ENCODE data around the gene RABGAP1. TPM values are rescaled to one million over a fixed set of nuclear protein-coding genes. Genes with fewer than 3 reads are reported as not detected.

The RABGAP1 gene
- total and polyA plus RNA-seq, 8 donors, result 52.6 to 85.9 (median 76.2) TPM

DNA sequence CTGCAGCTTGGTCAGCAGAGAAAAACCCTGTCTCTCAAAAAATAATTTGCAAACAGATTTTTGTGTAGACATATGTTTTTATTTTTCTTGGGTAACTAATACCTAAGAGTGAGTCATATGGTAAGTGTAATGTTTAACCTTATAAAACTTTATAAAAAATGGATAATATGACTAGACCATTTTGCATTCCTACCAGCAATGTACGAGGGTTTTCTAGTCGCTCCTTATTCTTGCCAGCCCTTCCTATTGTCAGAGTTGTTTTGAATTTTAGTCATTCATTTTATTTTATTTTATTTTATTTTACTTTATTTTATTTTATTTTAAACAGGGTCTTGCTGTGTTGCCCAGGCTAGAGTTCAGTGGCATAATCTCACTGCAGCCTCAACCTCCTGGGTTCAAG is 37.8 kb downstream of the RABGAP1 start:
- ATAC-seq, result no peak
- Histone ChIP-seq H3K36me3 (no peaks in the 10 kb centered on the region), H3K27ac (no peak overlapping the region), H3K9me3 (no peaks in the 10 kb centered on the region), H3K27me3 (no peaks in the 10 kb centered on the region), H3K4me3 (no peak overlapping the region), H3K4me1 (peaks cover 0 to 6% of the 10 kb centered on the region in 2 donors)
- no peak for TF ChIP-seq CTCF (IDR thresholded peaks at IDR 0.05)
- DNase-seq, result no peak
- intact Hi-C loops (cut with DNase I), result no loop called here

DNA sequence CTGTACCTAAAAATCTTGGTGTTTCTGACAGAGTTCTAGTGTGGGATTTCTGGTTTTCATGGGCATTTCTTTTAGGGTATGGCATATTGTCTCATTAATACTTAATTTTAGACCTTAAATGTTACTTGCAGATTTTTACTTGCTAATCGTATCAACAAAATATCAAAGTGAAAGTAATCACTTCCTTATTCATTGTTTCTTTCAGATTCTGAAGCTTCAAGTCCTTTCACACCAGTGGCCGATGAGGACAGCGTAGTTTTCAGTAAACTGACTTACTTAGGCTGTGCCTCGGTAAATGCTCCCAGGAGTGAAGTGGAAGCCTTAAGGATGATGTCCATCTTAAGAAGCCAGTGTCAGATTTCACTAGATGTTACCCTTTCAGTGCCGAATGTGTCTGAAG is 45.2 kb downstream of the RABGAP1 start:
- no peak for TF ChIP-seq CTCF (IDR thresholded peaks at IDR 0.05)
- H3K9me3 ChIP-seq, result no peaks in the 10 kb centered on the region
- peaks cover 0 to 51% of the 10 kb centered on the region in 2 donors for H3K36me3 ChIP-seq
- intact Hi-C loops (cut with DNase I), result no loop called here
- H3K4me3 ChIP-seq, result no peak overlapping the region
- ATAC-seq, result no peak
- H3K27me3 ChIP-seq, result no peaks in the 10 kb centered on the region
- no peak overlapping the region for H3K27ac ChIP-seq
- peaks cover 0 to 10% of the 10 kb centered on the region in 2 donors for H3K4me1 ChIP-seq
- DNase-seq, result no peak

DNA sequence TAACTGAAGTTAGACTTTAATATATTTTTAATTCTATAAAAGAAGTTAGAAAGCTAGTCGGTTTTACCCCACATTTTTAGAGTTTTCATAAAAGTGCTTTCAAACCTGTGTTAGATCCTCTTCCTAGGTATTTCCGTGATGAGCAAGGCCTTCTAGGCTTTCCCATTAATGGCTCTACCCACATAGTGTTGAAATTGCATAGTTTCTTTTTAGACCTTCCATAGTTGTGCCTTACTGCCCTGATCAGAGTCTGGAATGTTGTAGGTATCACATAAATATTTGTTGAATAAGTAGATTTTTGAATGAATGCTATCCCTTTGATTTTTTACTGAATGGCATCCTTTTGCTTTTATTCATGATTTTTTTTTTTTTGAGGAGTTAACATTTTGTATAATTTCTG is 47.3 kb downstream of the RABGAP1 start:
- no peak for ATAC-seq
- peaks cover 0 to 57% of the 10 kb centered on the region in 2 donors for H3K36me3 ChIP-seq

DNA sequence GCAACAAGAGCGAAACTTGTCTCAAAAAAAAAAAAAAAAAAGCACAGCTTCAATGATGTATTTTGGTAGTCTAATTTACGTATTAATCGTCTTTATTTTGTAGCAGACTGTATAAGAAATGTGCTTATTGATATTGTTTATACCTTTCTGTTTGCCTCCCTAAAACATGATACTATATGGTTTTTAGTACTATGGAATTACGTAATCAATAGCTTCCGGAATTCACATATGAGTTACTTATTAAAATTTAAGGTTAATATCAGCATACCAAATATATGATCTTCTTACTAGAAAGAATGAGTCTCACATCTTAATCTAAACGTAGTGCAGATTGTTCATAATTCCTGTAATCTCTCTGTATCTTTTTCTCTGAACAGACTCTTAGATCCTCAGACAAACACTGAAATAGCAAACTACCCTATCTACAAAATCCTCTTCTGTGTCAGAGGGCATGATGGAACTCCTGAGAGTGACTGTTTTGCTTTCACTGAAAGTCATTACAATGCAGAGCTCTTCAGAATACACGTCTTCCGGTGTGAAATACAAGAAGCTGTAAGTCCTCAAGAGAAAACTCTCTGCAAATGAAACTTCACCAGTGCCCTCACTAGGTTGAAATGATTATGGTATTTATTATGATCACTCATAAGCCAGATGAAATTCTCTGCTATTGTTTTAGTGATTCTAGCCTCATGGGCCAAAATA is 48.3 kb downstream of the RABGAP1 start:
- no peaks in the 10 kb centered on the region for H3K9me3 ChIP-seq
- ATAC-seq (no peak), DNase-seq (no peak)
- H3K27me3 ChIP-seq, result no peaks in the 10 kb centered on the region
- TF ChIP-seq CTCF (IDR thresholded peaks at IDR 0.05), result no peak
- no peak overlapping the region for H3K4me3 ChIP-seq
- H3K4me1 ChIP-seq, result no peaks in the 10 kb centered on the region
- intact Hi-C loops (cut with DNase I), result no loop called here
- no peak overlapping the region for H3K27ac ChIP-seq
- H3K36me3 ChIP-seq, result peaks cover 0 to 57% of the 10 kb centered on the region in 2 donors

More for the DNA sequence above, 47.3 kb downstream of the RABGAP1 start:
- Histone ChIP-seq H3K9me3 (no peaks in the 10 kb centered on the region), H3K27me3 (no peaks in the 10 kb centered on the region), H3K4me1 (peaks cover 0 to 8% of the 10 kb centered on the region in 2 donors), H3K4me3 (no peak overlapping the region), H3K27ac (no peak overlapping the region)
- intact Hi-C loops (cut with DNase I), result no loop called here
- DNase-seq, result no peak
- TF ChIP-seq CTCF (IDR thresholded peaks at IDR 0.05), result no peak

- no peak overlapping the region for H3K27ac ChIP-seq
- TF ChIP-seq CTCF (IDR thresholded peaks at IDR 0.05), result peak; percentile 65 to 69
- peak in 2 of 4 donors; percentile 6 to 44 for DNase-seq
- ATAC-seq, result peak; percentile 94
- H3K27me3 ChIP-seq, result no peaks in the 10 kb centered on the region
- H3K36me3 ChIP-seq, result peaks cover 0 to 48% of the 10 kb centered on the region in 2 donors
- no peaks in the 10 kb centered on the region for H3K9me3 ChIP-seq
- intact Hi-C loops (cut with DNase I), result no loop called here
- no peaks in the 10 kb centered on the region for H3K4me1 ChIP-seq
- no peak overlapping the region for H3K4me3 ChIP-seq
Observed at GRCh38 chr9:122991370-122991830, 50.6 kb downstream of the RABGAP1 start.
